PFSK-1 (cell line): ENCODE measurements around the gene KMT2C.

ENCODE experiments used
- FOXP2 ChIP-seq: optimal IDR thresholded peaks from 2 replicates; pipeline ENCODE3; 2011; ENCODE audit warnings: borderline replicate concordance, control low read depth, inconsistent platforms; ENCODE audit not compliant: insufficient read depth; ENCODE audit errors: extremely low read length, extremely low read depth
- POLR2AphosphoS5 ChIP-seq: IDR thresholded peaks from 2 replicates; pipeline ENCODE4 v1.6.1; 2012; ENCODE audit warnings: low read depth, mild to moderate bottlenecking, control low read depth, low read length, moderate library complexity
- REST ChIP-seq, 2 experiments: IDR thresholded peaks; 2 replicates each; pipeline versions ENCODE4 v1.6.1 to v1.8.0; 2011 to 2012; ENCODE audit warnings: low read depth in 2 of 2, low read length in 2 of 2, control low read depth in 1 of 2, inconsistent platforms in 1 of 2, mild to moderate bottlenecking in 1 of 2, moderate library complexity in 1 of 2; ENCODE audit not compliant: insufficient read depth in 1 of 2
- SIN3A ChIP-seq: IDR thresholded peaks from 2 replicates; pipeline ENCODE4 v1.6.1; 2012; ENCODE audit warnings: mild to moderate bottlenecking, low read length, moderate library complexity, borderline replicate concordance; ENCODE audit not compliant: insufficient read depth
- TAF1 ChIP-seq: IDR thresholded peaks from 2 replicates; pipeline ENCODE4 v1.6.1; 2012; ENCODE audit warnings: low read length, control low read depth, borderline replicate concordance; ENCODE audit not compliant: insufficient read depth

Gene KMT2C

GRCh38 chr7:152395112-152395511, 40.7 kb downstream of the KMT2C start:
- TF ChIP-seq POLR2AphosphoS5 (no peak), TAF1 (no peak), FOXP2 (no peak), SIN3A (no peak), REST (IDR thresholded peaks at IDR 0.05; ENCODE audit: insufficient read depth in 1 of 2, low read depth in 2 of 2, low read length in 2 of 2) (no peak)

- TF ChIP-seq TAF1 (no peak), SIN3A (no peak), FOXP2 (no peak), REST (IDR thresholded peaks at IDR 0.05; ENCODE audit: insufficient read depth in 1 of 2, low read depth in 2 of 2, low read length in 2 of 2) (no peak), POLR2AphosphoS5 (no peak)
Measured at GRCh38 chr7:152392254-152392653, 43.5 kb downstream of the KMT2C start.

- no peak for TF ChIP-seq SIN3A
- no peak for TF ChIP-seq FOXP2
- no peak for TF ChIP-seq REST (IDR thresholded peaks at IDR 0.05; ENCODE audit: insufficient read depth in 1 of 2, low read depth in 2 of 2, low read length in 2 of 2)
- no peak for TF ChIP-seq TAF1
- TF ChIP-seq POLR2AphosphoS5: no peak
Measured at GRCh38 chr7:152383341-152384234, 52.2 kb downstream of the KMT2C start.

- no peak for TF ChIP-seq POLR2AphosphoS5
- TF ChIP-seq TAF1: no peak
- no peak for TF ChIP-seq REST (IDR thresholded peaks at IDR 0.05; ENCODE audit: insufficient read depth in 1 of 2, low read depth in 2 of 2, low read length in 2 of 2)
- no peak for TF ChIP-seq SIN3A
- no peak for TF ChIP-seq FOXP2
Measured at GRCh38 chr7:152382244-152382643, 53.6 kb downstream of the KMT2C start.

GRCh38 chr7:152370297-152370696, 65.5 kb downstream of the KMT2C start:
- TF ChIP-seq SIN3A (no peak), REST (IDR thresholded peaks at IDR 0.05; ENCODE audit: insufficient read depth in 1 of 2, low read depth in 2 of 2, low read length in 2 of 2) (no peak), FOXP2 (no peak), TAF1 (no peak), POLR2AphosphoS5 (no peak)
